ENCODE data around the gene SPRR1A. TPM values are rescaled to one million over a fixed set of nuclear protein-coding genes. Genes with fewer than 3 reads are reported as not detected.

Gene SPRR1A
- total RNA-seq, 4 donors from 2014 or later = not detected

DNA sequence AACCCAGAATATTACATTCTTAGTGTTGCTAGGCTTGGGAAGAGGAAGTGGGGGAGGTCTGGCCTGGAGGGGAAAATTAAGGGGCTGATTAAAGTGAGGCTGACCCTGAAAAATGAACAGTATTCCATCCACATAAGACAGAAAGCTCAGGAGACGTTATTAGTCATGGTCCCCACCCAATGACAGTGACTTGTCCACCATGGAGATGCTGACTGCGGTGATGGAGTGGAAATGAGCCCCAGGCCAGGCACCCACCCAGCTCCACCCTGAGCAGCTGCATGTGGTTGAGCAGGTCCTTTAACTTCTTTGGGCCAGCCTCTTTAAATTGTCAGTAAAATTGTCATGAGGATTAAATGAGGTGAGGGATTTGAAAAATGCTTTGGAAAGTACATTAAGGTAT lies 14.8 kb upstream of the SPRR1A start:
- DNase-seq = no peak
- in situ Hi-C loops (cut with MboI; ENCODE audit: low sequenced_read_pairs in 4 of 4) = no loop called here
- Histone ChIP-seq H3K4me1 (no peaks in the 10 kb centered on the region), H3K9me3 (no peaks in the 10 kb centered on the region), H3K27ac (no peak overlapping the region), H3K27me3 (no peaks in the 10 kb centered on the region), H3K4me3 (no peak overlapping the region), H3K36me3 (no peaks in the 10 kb centered on the region)
- ATAC-seq = no peak
- TF ChIP-seq CTCF (IDR thresholded peaks at IDR 0.05 in 4 of 5, conservative IDR thresholded peaks at IDR 0.05 in 1 of 5) (no peak), POLR2A (IDR thresholded peaks at IDR 0.05) (no peak)
- intact Hi-C loops (cut with DNase I; ENCODE audit: low total_unique reads) = no loop called here

DNA sequence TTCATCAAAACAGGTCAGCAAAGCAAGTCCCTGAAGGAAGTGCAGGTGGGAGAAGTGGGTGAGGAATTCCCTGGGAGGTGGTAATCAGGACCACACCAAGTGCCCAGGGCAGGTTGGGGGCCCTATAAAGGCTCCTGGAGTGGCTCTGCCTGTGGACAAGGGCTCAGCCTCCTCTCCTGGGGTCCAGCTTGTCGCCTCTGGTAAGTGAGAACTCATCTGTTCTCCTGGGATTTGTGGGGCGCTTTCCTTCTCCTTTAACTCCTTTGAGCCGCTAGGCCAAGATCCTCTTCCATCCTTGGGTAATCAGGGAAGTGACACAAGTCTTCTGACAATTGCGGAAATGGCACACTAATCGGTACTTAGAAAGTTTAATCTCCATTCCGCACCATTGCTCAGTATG lies 13.4 kb upstream of the SPRR1A start, which contains the start of gene SPRR4:
SPRR4 (plus strand) TSS at position 154 of the 400 bp plus-strand sequence. CDS start 1,243 bp downstream, outside the sequence.
- in situ Hi-C loops (cut with MboI; ENCODE audit: low sequenced_read_pairs in 4 of 4) (no loop called here), intact Hi-C loops (cut with DNase I; ENCODE audit: low total_unique reads) (no loop called here)
- Histone ChIP-seq H3K27ac (no peak within 1 kb of the TSS), H3K27me3 (no peaks in the 10 kb centered on the region), H3K4me1 (no peaks in the 10 kb centered on the region), H3K36me3 (no peaks in the 10 kb centered on the region), H3K4me3 (no peak within 1 kb of the TSS), H3K9me3 (no peaks in the 10 kb centered on the region)
- no peak for DNase-seq
- TF ChIP-seq POLR2A (IDR thresholded peaks at IDR 0.05) (no peak), CTCF (IDR thresholded peaks at IDR 0.05 in 4 of 5, conservative IDR thresholded peaks at IDR 0.05 in 1 of 5) (no peak)
- no peak for ATAC-seq

DNA sequence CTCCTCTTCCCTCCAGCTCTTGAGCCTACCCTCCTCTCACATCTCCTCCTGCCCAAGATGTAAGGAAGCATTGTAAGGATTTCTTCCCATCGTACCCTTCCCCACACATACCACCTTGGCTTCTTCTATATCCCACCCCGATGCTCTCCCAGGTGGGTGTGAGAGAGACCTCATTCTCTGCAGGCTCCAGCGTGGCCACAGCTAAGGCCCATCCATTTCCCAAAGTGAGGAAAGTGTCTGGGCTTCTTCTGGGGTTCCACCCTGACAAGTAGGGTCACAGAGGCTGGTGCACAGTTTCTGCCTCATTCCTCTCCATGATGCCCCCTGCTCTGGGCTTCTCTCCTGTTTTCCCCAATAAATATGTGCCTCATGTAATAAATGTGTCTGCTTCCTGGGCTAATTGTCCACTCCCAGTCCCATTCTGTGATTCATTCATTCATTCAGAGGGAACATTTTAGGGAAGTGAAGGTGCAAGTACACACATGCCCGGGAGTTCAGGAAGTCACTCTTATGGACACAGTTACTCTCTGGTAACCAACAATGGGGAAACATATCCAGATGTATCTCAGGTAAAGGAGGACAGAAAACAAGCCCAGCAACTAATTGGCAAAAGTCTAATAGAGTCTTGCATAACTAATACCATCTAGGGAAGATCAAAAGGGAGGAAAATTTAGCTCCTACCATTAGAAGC lies 11.5 kb upstream of the SPRR1A start:
- in situ Hi-C loops (cut with MboI; ENCODE audit: low sequenced_read_pairs in 4 of 4) (no loop called here), intact Hi-C loops (cut with DNase I; ENCODE audit: low total_unique reads) (no loop called here)
- TF ChIP-seq POLR2A (IDR thresholded peaks at IDR 0.05) = no peak
- Histone ChIP-seq H3K9me3 (no peaks in the 10 kb centered on the region), H3K4me3 (no peak overlapping the region), H3K27me3 (no peaks in the 10 kb centered on the region), H3K36me3 (no peaks in the 10 kb centered on the region), H3K4me1 (no peaks in the 10 kb centered on the region), H3K27ac (no peak overlapping the region)
- no peak for DNase-seq
- ATAC-seq = no peak

DNA sequence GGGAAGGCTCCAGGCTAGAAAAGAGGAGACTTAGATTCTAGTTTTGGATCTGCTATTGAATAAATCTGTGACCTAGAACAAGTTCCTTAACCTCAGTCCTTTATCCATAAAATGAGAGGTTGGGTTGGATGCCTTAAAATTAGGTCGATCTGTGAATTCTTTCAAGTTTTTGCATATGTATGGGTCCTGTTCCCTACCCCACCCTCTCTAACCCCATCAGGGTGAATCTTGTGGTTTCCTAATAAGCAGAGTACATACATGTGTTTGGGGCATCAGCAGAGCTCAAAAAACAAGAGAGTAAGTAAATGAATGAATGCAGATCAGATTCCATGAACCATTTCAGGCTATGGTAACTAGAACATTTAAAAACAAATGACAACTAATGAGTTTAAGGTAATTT lies 7.2 kb upstream of the SPRR1A start:
- no peak overlapping the region for H3K4me3 ChIP-seq
- no peaks in the 10 kb centered on the region for H3K4me1 ChIP-seq
- ATAC-seq = no peak
- H3K9me3 ChIP-seq = no peaks in the 10 kb centered on the region
- in situ Hi-C loops (cut with MboI; ENCODE audit: low sequenced_read_pairs in 4 of 4) (no loop called here), intact Hi-C loops (cut with DNase I; ENCODE audit: low total_unique reads) (no loop called here)
- TF ChIP-seq CTCF (IDR thresholded peaks at IDR 0.05 in 4 of 5, conservative IDR thresholded peaks at IDR 0.05 in 1 of 5) = no peak
- no peak for TF ChIP-seq POLR2A (IDR thresholded peaks at IDR 0.05)
- no peak overlapping the region for H3K27ac ChIP-seq
- H3K27me3 ChIP-seq = no peaks in the 10 kb centered on the region
- no peaks in the 10 kb centered on the region for H3K36me3 ChIP-seq
- DNase-seq = no peak

DNA sequence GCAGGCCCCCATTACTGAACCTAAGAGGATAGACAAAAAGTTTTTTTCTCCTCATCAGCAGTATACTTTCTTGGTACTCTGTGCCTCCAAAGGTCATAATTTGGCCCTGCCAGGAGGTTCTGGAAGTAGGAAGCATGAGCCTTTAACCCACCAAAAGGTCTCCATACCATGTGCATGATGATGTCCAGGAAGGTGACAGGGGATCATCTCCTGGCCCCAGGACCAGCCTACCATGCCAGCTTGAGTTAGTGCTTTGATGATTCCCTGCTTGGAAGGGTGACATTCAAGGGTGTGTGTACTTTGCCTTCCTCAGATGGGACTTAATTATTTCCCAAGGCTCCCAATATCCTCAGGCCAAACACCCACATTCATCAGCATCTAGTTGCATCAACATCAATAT lies 6.3 kb upstream of the SPRR1A start:
- TF ChIP-seq POLR2A (IDR thresholded peaks at IDR 0.05) = no peak
- TF ChIP-seq CTCF (IDR thresholded peaks at IDR 0.05 in 4 of 5, conservative IDR thresholded peaks at IDR 0.05 in 1 of 5) = no peak
- no peaks in the 10 kb centered on the region for H3K27me3 ChIP-seq

More for the DNA sequence above, 6.3 kb upstream of the SPRR1A start:
- no peak overlapping the region for H3K4me3 ChIP-seq
- in situ Hi-C loops (cut with MboI; ENCODE audit: low sequenced_read_pairs in 4 of 4) (no loop called here), intact Hi-C loops (cut with DNase I; ENCODE audit: low total_unique reads) (no loop called here)
- H3K27ac ChIP-seq = no peak overlapping the region
- no peaks in the 10 kb centered on the region for H3K4me1 ChIP-seq
- H3K9me3 ChIP-seq = no peaks in the 10 kb centered on the region
- H3K36me3 ChIP-seq = no peaks in the 10 kb centered on the region
- ATAC-seq (no peak), DNase-seq (no peak)
